Ishikawa (cell line): Measurements from ENCODE around the gene TAL1.

Experiments
- CEBPB ChIP-seq: IDR thresholded peaks from 2 replicates; pipeline ENCODE4 v1.6.1; 2012
- CREB1 ChIP-seq: IDR thresholded peaks from 2 replicates; pipeline ENCODE4 v1.6.1; 2012; ENCODE audit warnings: low read depth
- EGR1 ChIP-seq: IDR thresholded peaks from 2 replicates; pipeline ENCODE4 v1.6.1; 2012
- EP300 ChIP-seq: IDR thresholded peaks from 2 replicates; pipeline ENCODE4 v1.6.1; 2012; ENCODE audit warnings: borderline replicate concordance
- FOXM1 ChIP-seq: IDR thresholded peaks from 2 replicates; pipeline ENCODE4 v1.6.1; 2012; ENCODE audit warnings: low read depth, borderline replicate concordance
- NFIC ChIP-seq: IDR thresholded peaks from 2 replicates; pipeline ENCODE4 v1.6.1; 2012
- RAD21 ChIP-seq: IDR thresholded peaks from 2 replicates; pipeline ENCODE4 v1.6.1; 2012; ENCODE audit warnings: low read depth
- REST ChIP-seq: IDR thresholded peaks from 2 replicates; pipeline ENCODE4 v1.6.1; 2012; ENCODE audit warnings: low read depth, mild to moderate bottlenecking
- TAF1 ChIP-seq: IDR thresholded peaks from 2 replicates; pipeline ENCODE4 v1.6.1; 2012; ENCODE audit warnings: low read depth, mild to moderate bottlenecking
- TCF12 ChIP-seq: IDR thresholded peaks from 2 replicates; pipeline ENCODE4 v1.6.1; 2012; ENCODE audit warnings: low read depth
- TEAD4 ChIP-seq: IDR thresholded peaks from 2 replicates; pipeline ENCODE4 v1.6.1; 2012
- YY1 ChIP-seq: IDR thresholded peaks from 2 replicates; pipeline ENCODE4 v1.6.1; 2012; ENCODE audit warnings: low read depth
- ZBTB7A ChIP-seq: IDR thresholded peaks from 2 replicates; pipeline ENCODE4 v1.6.1; 2012; ENCODE audit warnings: low read depth
- TF ChIP-seq, protein P1 (sequence below): IDR thresholded peaks from 2 replicates; pipeline ENCODE4 v1.6.1; 2012
- TF ChIP-seq, protein P2 (sequence below): IDR thresholded peaks from 2 replicates; pipeline ENCODE4 v1.6.1; 2012

The TAL1 gene

DNA sequence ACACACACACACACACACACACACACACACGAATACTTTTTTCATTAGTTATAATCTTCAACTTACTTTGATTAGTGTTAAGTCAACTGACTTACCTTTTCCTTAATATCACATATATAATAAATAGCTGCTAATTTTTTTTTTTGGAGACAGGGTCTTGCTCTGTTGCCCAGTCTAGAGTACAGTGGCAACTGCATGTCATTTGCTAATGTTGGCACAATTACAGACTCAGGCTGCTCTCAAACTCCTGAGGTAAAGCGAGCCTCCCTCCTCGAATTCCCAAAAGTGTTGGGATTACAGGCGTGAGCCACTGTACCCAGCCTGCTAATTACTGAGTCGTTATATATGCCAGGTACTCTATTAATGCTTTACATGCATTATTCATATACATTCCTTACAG, 20.8 kb upstream of the TAL1 start:
- no peak for TF ChIP-seq NFIC
- no peak for TF ChIP-seq EP300
- TF ChIP-seq, protein P1, sequence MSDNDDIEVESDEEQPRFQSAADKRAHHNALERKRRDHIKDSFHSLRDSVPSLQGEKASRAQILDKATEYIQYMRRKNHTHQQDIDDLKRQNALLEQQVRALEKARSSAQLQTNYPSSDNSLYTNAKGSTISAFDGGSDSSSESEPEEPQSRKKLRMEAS: no peak
- TF ChIP-seq TAF1: no peak
- no peak for TF ChIP-seq EGR1
- TF ChIP-seq REST: no peak
- TF ChIP-seq TEAD4: no peak
- no peak for TF ChIP-seq ZBTB7A
- no peak for TF ChIP-seq YY1
- no peak for TF ChIP-seq RAD21
- no peak for TF ChIP-seq FOXM1
- TF ChIP-seq TCF12: no peak
- TF ChIP-seq, protein P2, sequence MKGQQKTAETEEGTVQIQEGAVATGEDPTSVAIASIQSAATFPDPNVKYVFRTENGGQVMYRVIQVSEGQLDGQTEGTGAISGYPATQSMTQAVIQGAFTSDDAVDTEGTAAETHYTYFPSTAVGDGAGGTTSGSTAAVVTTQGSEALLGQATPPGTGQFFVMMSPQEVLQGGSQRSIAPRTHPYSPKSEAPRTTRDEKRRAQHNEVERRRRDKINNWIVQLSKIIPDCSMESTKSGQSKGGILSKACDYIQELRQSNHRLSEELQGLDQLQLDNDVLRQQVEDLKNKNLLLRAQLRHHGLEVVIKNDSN: no peak
- no peak for TF ChIP-seq CEBPB
- TF ChIP-seq CREB1: no peak

GRCh38 chr1:47252369-47252768, 20.3 kb upstream of the TAL1 start:
- TF ChIP-seq EP300: no peak
- TF ChIP-seq EGR1: no peak
- no peak for TF ChIP-seq TAF1
- TF ChIP-seq, protein P2: no peak
- TF ChIP-seq NFIC: no peak
- TF ChIP-seq CEBPB: no peak
- TF ChIP-seq ZBTB7A: no peak
- TF ChIP-seq FOXM1: no peak
- TF ChIP-seq, protein P1: no peak
- no peak for TF ChIP-seq YY1
- TF ChIP-seq RAD21: no peak
- TF ChIP-seq CREB1: no peak
- no peak for TF ChIP-seq TEAD4
- TF ChIP-seq REST: no peak
- TF ChIP-seq TCF12: no peak

DNA sequence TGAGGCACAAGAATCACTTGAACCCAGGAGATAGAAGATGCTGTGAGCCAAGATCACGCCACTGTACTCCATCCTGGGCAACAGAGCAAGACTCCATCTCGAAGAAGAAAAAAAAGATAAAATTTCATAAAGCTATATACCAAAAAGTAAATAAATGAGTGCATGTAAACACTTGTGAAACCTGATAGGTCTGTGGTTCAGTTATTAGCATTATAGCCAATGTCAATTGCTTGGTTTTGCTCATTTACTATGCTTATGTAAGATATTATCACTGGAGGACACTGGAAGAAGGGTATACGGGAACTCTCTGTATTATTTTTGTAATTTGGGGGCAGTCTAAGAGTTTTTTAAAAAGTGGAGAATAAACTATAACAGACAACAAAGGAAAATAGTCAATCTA, 17.7 kb upstream of the TAL1 start:
- TF ChIP-seq, protein P1: no peak
- TF ChIP-seq REST (no peak), EGR1 (no peak), CEBPB (no peak), TAF1 (no peak), TEAD4 (no peak), FOXM1 (no peak), EP300 (no peak), TCF12 (no peak), YY1 (no peak), ZBTB7A (no peak), RAD21 (no peak), NFIC (no peak)
- TF ChIP-seq, protein P2: no peak

- TF ChIP-seq CEBPB (no peak), CREB1 (no peak), TCF12 (no peak), TAF1 (no peak), EGR1 (no peak), TEAD4 (no peak), YY1 (no peak), EP300 (no peak), REST (no peak), RAD21 (no peak), FOXM1 (no peak)
- TF ChIP-seq, protein P2: no peak
- TF ChIP-seq, protein P1: no peak
Observed at GRCh38 chr1:47244339-47244862, 12.4 kb upstream of the TAL1 start.
